Activated CD4-positive, alpha-beta memory T cell treated with anti-CD3 and anti-CD28 coated beads for 36 hours (primary cell): ENCODE results near the gene SPDYE4. TPM values are rescaled to one million over a fixed set of nuclear protein-coding genes. Genes with fewer than 3 reads are reported as not detected.

Source experiments
- CTCF ChIA-PET: fragments of 350-600 bp; sonication (Branson Sonifier 250); formaldehyde crosslinking; loops from one replicate; lab custom pipeline; 2021; ENCODE audit warnings: antibody characterized with exemption, inconsistent platforms; lab: Charles Lee
- POLR2A ChIA-PET: fragments of 350-600 bp; sonication (Branson Sonifier 250); formaldehyde crosslinking; loops from one replicate; lab custom pipeline; 2021; ENCODE audit warnings: antibody characterized with exemption; lab: Charles Lee
- DNase-seq: peaks from one replicate; pipeline ENCODE4 v3.0.0-alpha.2; 2020
- H3K27ac Mint-ChIP-seq: one replicate; pipeline ENCODE4 v1.8.0; 2021; ENCODE audit warnings: mixed read lengths
- H3K27me3 Mint-ChIP-seq: one replicate; pipeline ENCODE4 v1.8.0; 2021; ENCODE audit warnings: mixed read lengths
- H3K36me3 Mint-ChIP-seq: one replicate; pipeline ENCODE4 v1.8.0; 2021; ENCODE audit warnings: mixed read lengths
- H3K4me1 Mint-ChIP-seq: one replicate; pipeline ENCODE4 v1.8.0; 2021; ENCODE audit warnings: low read depth, mixed read lengths
- H3K4me3 Mint-ChIP-seq: one replicate; pipeline ENCODE4 v1.8.0; 2021; ENCODE audit warnings: mild to moderate bottlenecking, mixed read lengths
- H3K9me3 Mint-ChIP-seq: one replicate; pipeline ENCODE4 v1.8.0; 2021; ENCODE audit warnings: mixed read lengths
- intact Hi-C: fragments of 100-400 bp; cut with micrococcal nuclease; formaldehyde crosslinking; loops from one replicate; pipeline ENCODE4 v1.15.1; 2023
- total RNA-seq, 2 experiments: library from RNA; stranded (reverse); gene quantifications; one replicate each; pipeline ENCODE4 v1.2.3, GENCODE V29; 2021

The SPDYE4 gene
- total RNA-seq, 2 experiments from 2014 or later, result not detected

GRCh38 chr17:8797621-8798175, 39.4 kb upstream of the SPDYE4 start:
- Mint-ChIP-seq H3K4me1 (no peaks in the 10 kb centered on the region), H3K4me3 (no peak overlapping the region), H3K9me3 (no peaks in the 10 kb centered on the region), H3K27ac (no peak overlapping the region), H3K27me3 (no peaks in the 10 kb centered on the region), H3K36me3 (no peaks in the 10 kb centered on the region)
- intact Hi-C loops, result no loop called here
- CTCF ChIA-PET, result interaction anchor here (0.9 to 1.0 kb wide), 2 partner anchors 12 to 201 kb away, joined by 3 to 4 read pairs; no protein-coding TSS in a partner anchor
- POLR2A ChIA-PET, result no interaction called here
- DNase-seq, result no peak

GRCh38 chr17:8794636-8795035, 36.3 kb upstream of the SPDYE4 start:
- Mint-ChIP-seq H3K9me3 (peaks cover 9% of the 10 kb centered on the region), H3K4me3 (no peak overlapping the region), H3K27ac (no peak overlapping the region), H3K4me1 (no peaks in the 10 kb centered on the region), H3K36me3 (no peaks in the 10 kb centered on the region), H3K27me3 (peaks cover 2% of the 10 kb centered on the region)
- CTCF ChIA-PET, result interaction anchor here (0.6 to 1.7 kb wide), 3 partner anchors 9 to 527 kb away, joined by 3 to 8 read pairs (median 4); no protein-coding TSS in a partner anchor
- DNase-seq, result no peak
- POLR2A ChIA-PET, result no interaction called here
- intact Hi-C loops, result no loop called here

- H3K36me3 Mint-ChIP-seq, result no peaks in the 10 kb centered on the region
Observed at GRCh38 chr17:8793649-8794048, 35.3 kb upstream of the SPDYE4 start.

GRCh38 chr17:8792646-8793045, 34.3 kb upstream of the SPDYE4 start:
- Mint-ChIP-seq H3K36me3 (no peaks in the 10 kb centered on the region), H3K27ac (no peak overlapping the region), H3K4me1 (no peaks in the 10 kb centered on the region), H3K9me3 (peaks cover 9% of the 10 kb centered on the region), H3K4me3 (no peak overlapping the region), H3K27me3 (peaks cover 2% of the 10 kb centered on the region)
- DNase-seq, result no peak
- ChIA-PET CTCF (interaction anchor here (1.0 to 1.2 kb wide), 2 partner anchors 11 to 205 kb away, joined by 3 to 5 read pairs; no protein-coding TSS in a partner anchor), POLR2A (no interaction called here)
- intact Hi-C loops, result no loop called here

More at GRCh38 chr17:8793649-8794048, 35.3 kb upstream of the SPDYE4 start:
- CTCF ChIA-PET, result interaction anchor here (1.7 kb wide), 1 partner anchor 8 kb away, joined by 8 read pairs; no protein-coding TSS in a partner anchor
- Mint-ChIP-seq H3K27me3 (peaks cover 2% of the 10 kb centered on the region), H3K4me3 (no peak overlapping the region), H3K27ac (no peak overlapping the region), H3K4me1 (no peaks in the 10 kb centered on the region), H3K9me3 (peaks cover 9% of the 10 kb centered on the region)
- no peak for DNase-seq
- intact Hi-C loops, result no loop called here
- POLR2A ChIA-PET, result no interaction called here

GRCh38 chr17:8791910-8792270, 33.5 kb upstream of the SPDYE4 start:
- no peaks in the 10 kb centered on the region for H3K4me1 Mint-ChIP-seq
- H3K36me3 Mint-ChIP-seq, result no peaks in the 10 kb centered on the region
- no peak overlapping the region for H3K27ac Mint-ChIP-seq
- H3K9me3 Mint-ChIP-seq, result peaks cover 9% of the 10 kb centered on the region
- peaks cover 2% of the 10 kb centered on the region for H3K27me3 Mint-ChIP-seq
- CTCF ChIA-PET, result interaction anchor here (1.0 to 1.2 kb wide), 2 partner anchors 11 to 206 kb away, joined by 3 to 5 read pairs; no protein-coding TSS in a partner anchor
- POLR2A ChIA-PET, result no interaction called here
- DNase-seq, result no peak
- no peak overlapping the region for H3K4me3 Mint-ChIP-seq
- intact Hi-C loops, result no loop called here

- H3K4me3 Mint-ChIP-seq, result no peak overlapping the region
- peaks cover 9% of the 10 kb centered on the region for H3K9me3 Mint-ChIP-seq
- H3K27ac Mint-ChIP-seq, result no peak overlapping the region
- peaks cover 2% of the 10 kb centered on the region for H3K27me3 Mint-ChIP-seq
- no peaks in the 10 kb centered on the region for H3K4me1 Mint-ChIP-seq
- ChIA-PET POLR2A (no interaction called here), CTCF (no interaction called here)
- intact Hi-C loops, result no loop called here
- DNase-seq, result no peak
- no peaks in the 10 kb centered on the region for H3K36me3 Mint-ChIP-seq
Observed at GRCh38 chr17:8791248-8791909, 33.0 kb upstream of the SPDYE4 start.

GRCh38 chr17:8789743-8790142, 31.4 kb upstream of the SPDYE4 start:
- H3K4me3 Mint-ChIP-seq, result no peak overlapping the region
- intact Hi-C loops, result loop anchor here (5.0 kb wide), 1 partner anchor 208 kb away; no protein-coding TSS in a partner anchor
- H3K27ac Mint-ChIP-seq, result no peak overlapping the region
- DNase-seq, result no peak
- POLR2A ChIA-PET, result no interaction called here
- no peaks in the 10 kb centered on the region for H3K36me3 Mint-ChIP-seq
- CTCF ChIA-PET, result no interaction called here
- peaks cover 2% of the 10 kb centered on the region for H3K27me3 Mint-ChIP-seq
- H3K4me1 Mint-ChIP-seq, result peaks cover 2% of the 10 kb centered on the region
- H3K9me3 Mint-ChIP-seq, result peaks cover 9% of the 10 kb centered on the region

GRCh38 chr17:8788998-8789397, 30.7 kb upstream of the SPDYE4 start:
- ChIA-PET CTCF (interaction anchor here (1.0 kb wide), 1 partner anchor 379 kb away, joined by 5 read pairs; no protein-coding TSS in a partner anchor), POLR2A (no interaction called here)
- Mint-ChIP-seq H3K36me3 (no peaks in the 10 kb centered on the region), H3K4me1 (peaks cover 2% of the 10 kb centered on the region), H3K9me3 (peaks cover 9% of the 10 kb centered on the region), H3K27me3 (peaks cover 2% of the 10 kb centered on the region), H3K4me3 (no peak overlapping the region), H3K27ac (no peak overlapping the region)
- intact Hi-C loops, result loop anchor here (5.0 kb wide), 1 partner anchor 208 kb away; no protein-coding TSS in a partner anchor
- no peak for DNase-seq

- Mint-ChIP-seq H3K27ac (no peak overlapping the region), H3K4me3 (no peak overlapping the region), H3K4me1 (peaks cover 2% of the 10 kb centered on the region), H3K36me3 (no peaks in the 10 kb centered on the region), H3K9me3 (no peaks in the 10 kb centered on the region), H3K27me3 (peaks cover under 1% of the 10 kb centered on the region)
- intact Hi-C loops, result loop anchor here (5.0 kb wide), 1 partner anchor 212 kb away; no protein-coding TSS in a partner anchor
- DNase-seq, result peak; percentile 77
- POLR2A ChIA-PET, result no interaction called here
- CTCF ChIA-PET, result interaction anchor here (0.6 to 3.4 kb wide), 48 partner anchors 9 to 786 kb away, joined by 3 to 36 read pairs (median 4); partner anchors contain the start of genes MFSD6L and PER1
Observed at GRCh38 chr17:8785547-8786413, 27.4 kb upstream of the SPDYE4 start.

- POLR2A ChIA-PET, result no interaction called here
- Mint-ChIP-seq H3K27me3 (no peaks in the 10 kb centered on the region), H3K4me3 (no peak overlapping the region), H3K36me3 (no peaks in the 10 kb centered on the region), H3K9me3 (no peaks in the 10 kb centered on the region), H3K27ac (no peak overlapping the region), H3K4me1 (peaks cover 2% of the 10 kb centered on the region)
- CTCF ChIA-PET, result interaction anchor here (0.6 to 1.5 kb wide), 3 partner anchors 59 to 372 kb away, joined by 3 to 4 read pairs (median 3); no protein-coding TSS in a partner anchor
- intact Hi-C loops, result no loop called here
- DNase-seq, result no peak
Observed at GRCh38 chr17:8782176-8782575, 23.8 kb upstream of the SPDYE4 start.

- no peak overlapping the region for H3K27ac Mint-ChIP-seq
- H3K36me3 Mint-ChIP-seq, result no peaks in the 10 kb centered on the region
- no peak for DNase-seq
- peaks cover 2% of the 10 kb centered on the region for H3K27me3 Mint-ChIP-seq
- ChIA-PET CTCF (interaction anchor here (1.0 to 1.5 kb wide), 3 partner anchors 216 to 371 kb away, joined by 3 to 4 read pairs (median 3); no protein-coding TSS in a partner anchor), POLR2A (no interaction called here)
- no peaks in the 10 kb centered on the region for H3K9me3 Mint-ChIP-seq
- intact Hi-C loops, result no loop called here
- H3K4me3 Mint-ChIP-seq, result no peak overlapping the region
- peaks cover 2% of the 10 kb centered on the region for H3K4me1 Mint-ChIP-seq
Observed at GRCh38 chr17:8781776-8782175, 23.4 kb upstream of the SPDYE4 start.
